Brain pericyte (primary cell): ENCODE measurements around the gene SERPINB8.
"Not testable (repeated sequence)": the region's sequence is repeated elsewhere in the genome, so short reads cannot be mapped to it uniquely, and the experiment has no call there.

Source experiments
- DNase-seq: peaks from one replicate; pipeline ENCODE4 v3.0.0-alpha.2; 2012; ENCODE audit warnings: low read depth, low spot score

Gene SERPINB8, protein sequence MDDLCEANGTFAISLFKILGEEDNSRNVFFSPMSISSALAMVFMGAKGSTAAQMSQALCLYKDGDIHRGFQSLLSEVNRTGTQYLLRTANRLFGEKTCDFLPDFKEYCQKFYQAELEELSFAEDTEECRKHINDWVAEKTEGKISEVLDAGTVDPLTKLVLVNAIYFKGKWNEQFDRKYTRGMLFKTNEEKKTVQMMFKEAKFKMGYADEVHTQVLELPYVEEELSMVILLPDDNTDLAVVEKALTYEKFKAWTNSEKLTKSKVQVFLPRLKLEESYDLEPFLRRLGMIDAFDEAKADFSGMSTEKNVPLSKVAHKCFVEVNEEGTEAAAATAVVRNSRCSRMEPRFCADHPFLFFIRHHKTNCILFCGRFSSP

GRCh38 chr18:63969942-63970808 is at the start of gene SERPINB8:
TSS of gene SERPINB8 (plus strand) at chr18:63970081. CDS start at chr18:63978309, 8,228 bp downstream.
- DNase-seq, result peak; percentile 59

DNA sequence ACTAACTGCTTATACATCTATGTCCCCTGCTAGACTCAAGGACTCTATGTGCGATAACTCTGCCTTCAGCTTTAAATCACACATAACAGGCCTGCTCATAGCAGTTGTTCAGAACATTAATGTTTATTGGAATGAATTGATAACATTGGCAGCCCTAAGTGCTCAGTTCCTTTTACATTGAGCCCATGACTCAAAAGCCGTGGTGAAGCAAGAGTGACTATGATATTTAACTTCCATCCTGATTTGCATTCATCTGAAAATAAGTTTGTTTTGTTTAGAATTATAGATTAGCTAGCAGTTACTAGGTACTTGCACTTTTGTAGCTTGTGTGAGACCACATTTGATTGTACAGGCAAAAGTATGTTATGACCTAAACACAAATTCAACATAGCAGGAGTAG is 47.8 kb upstream of the SERPINB8 start:
- no peak for DNase-seq

- no peak for DNase-seq
Observed at GRCh38 chr18:63924551-63924950, 45.3 kb upstream of the SERPINB8 start.

DNA sequence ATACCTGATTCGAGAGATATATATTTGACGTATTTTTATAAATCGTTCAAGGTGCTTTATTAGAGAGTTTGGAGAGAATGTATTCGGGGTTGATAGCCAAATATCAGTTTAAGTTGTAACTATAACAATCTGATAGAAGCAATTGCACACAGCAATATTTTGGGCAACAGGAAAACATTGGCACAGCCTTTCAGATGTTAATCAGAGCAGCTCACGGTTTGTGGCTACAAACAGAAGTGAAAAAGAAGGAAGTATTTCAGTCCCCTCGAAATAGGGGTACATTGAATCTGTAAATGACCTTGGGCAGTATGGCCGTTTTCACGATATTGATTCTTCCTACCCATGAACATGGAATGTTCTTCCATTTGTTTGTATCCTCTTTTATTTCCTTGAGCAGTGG is 41.5 kb upstream of the SERPINB8 start:
- no peak for DNase-seq

DNA sequence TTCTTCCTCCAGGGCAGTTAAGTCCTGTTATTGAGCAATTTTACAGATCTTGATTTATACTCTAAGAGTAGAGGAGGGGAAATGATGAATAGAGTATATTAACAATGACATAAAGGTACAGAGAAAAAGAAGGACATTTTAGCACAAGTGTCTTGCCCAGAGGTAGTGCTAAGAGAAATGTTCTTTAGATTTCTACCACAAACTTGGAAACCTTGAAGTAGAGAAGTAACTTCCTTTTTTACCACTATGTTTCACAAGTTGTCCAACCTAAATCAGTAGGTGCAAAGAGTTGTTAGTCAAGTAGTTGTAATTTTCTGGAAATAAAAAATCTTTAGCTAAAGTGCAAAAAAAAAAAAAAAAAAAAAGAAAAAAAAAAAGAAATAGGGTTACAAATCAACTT is 40.5 kb upstream of the SERPINB8 start:
- not testable (repeated sequence) for DNase-seq

DNA sequence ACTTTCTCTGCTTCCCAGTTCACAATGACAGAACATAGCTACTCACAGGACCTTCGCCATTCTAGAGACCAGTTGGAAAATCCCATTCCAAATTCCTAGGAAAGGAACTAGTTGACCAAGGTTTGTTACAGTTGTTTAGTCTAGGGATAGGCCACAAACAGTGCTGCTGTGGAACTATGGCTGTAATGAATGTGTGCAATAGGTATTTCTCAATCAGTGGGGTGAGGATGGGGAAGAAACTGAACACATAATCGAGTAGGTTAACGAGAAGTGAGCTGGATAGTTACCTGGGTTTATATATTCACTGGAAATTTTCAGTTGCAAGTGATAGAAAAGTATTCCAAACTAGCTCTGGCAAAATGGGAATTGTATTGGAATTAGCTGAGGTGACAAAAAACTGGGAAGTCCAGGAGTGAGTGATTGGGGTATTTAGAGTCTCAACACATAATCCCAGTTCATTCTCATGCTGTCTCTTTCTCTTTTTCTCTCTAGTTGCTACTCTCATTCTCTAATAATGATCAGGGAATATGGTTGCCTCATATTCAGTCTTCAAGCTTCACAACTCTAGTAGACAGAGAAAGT is 39.0 kb upstream of the SERPINB8 start:
- DNase-seq, result no peak

DNA sequence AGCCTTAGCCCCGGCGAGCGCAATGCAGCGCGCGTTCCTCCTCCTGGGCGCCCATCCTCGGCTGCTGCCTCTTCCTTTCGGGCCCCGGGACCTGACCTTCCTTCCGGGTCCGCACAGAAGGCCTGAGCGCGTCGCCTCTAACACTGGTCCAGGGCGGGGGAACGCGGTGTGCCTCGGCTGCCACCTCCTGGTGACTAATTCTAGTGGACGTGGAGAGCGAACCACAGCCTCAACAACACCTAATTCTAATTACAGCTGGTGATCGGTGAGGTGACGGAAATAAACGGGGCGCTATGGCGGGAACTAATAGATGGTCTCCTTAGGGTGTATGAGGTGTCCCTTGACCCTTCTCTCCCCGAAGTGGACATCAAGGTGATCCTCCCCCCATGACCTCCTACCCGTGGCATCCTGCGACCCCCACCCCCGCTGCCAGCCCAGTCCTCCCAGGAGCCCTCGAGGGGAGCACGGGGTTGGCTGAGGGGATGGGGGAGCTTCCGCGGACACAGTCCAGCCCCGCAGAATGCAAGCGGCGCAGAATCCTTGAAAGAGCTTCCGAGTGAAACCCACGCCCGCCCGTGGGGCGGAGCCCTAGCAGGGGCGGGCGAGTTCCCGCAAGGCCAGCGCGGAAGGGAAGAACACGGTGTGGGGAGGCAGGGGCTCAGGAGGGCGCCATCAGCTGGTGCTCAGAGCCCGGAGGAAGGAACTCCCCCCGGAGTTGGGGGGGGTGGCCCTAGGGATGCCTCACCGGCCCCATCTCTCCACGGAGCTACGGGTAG is 33.5 kb upstream of the SERPINB8 start:
- DNase-seq, result peak; percentile 3

GRCh38 chr18:63936932-63937393 is 32.9 kb upstream of the SERPINB8 start:
- DNase-seq, result no peak

DNA sequence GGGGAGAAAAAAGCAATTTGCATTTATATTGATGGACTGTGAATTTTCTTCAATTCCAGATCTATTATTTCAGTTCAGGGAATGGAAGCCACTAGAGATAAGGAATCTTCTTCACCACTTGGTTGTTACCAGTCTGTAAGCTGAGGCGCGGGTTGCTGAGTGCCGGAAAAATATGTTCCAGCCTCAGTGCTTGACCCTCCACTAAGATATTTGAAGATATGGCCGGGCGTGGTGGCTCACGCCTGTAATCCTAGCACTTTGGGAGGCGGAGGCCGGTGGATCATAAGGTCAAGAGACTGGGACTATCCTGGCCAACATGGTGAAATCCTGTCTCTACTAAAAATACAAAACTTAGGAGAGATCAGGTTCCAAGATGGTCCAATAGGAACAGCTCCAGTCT is 29.9 kb upstream of the SERPINB8 start:
- DNase-seq, result no peak

DNA sequence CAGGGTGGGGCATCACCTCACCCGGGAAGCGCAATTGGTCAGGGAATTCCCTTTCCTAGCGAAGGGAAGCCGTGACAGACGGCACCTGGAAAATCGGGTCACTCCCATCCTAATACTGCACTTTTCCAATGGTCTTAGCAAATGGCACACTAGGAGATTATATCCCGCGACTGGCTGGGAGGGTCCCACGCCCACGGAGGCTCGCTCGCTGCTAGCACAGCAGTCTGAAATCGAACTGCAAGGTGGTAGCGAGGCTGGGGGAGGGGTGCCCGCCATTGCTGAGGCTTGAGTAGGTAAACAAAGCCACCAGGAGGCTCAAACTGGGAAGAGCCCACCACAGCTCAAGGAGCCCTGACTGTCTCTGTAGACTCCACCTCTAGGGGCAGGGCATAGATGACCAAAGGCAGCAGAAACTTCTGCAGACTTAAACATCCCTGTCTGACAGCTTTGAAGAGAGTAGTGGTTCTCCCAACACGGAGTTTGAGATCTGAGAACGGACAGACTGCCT is 29.3 kb upstream of the SERPINB8 start:
- not testable (repeated sequence) for DNase-seq

- no peak for DNase-seq
Observed at GRCh38 chr18:63947051-63947790, 22.7 kb upstream of the SERPINB8 start.

DNA sequence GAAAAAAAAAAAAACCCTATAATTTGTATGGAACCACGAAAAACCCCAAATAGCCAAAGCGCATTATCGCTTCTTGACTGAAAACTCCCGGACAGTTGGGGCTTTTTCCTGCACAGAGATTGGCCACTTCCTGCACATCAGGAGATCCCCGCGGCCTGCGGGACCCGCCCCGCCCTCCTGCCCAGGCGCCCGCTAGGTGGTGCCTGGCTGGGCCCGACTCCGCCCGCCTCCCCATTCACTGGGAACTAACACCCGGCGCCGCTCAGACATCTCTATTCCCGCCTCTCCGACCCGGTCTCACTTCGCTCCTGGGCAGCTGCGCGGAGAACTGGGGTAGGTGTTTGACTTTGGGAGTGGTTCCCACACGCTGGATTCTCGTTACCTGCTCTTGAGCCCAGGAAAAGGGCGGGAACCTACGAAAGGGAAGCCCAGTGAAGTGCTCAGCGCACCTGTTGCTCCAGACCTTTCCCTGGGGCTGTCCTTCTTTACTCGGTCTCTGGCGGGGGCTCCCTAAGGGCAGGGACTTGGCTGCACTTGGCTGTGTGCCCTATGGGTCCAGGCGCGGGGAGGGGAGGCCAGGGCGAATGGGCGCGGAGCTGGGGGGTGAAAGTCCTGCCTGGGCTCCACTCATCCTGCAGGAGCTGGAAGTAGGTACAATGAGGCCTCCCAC is 20.7 kb upstream of the SERPINB8 start, which contains the start of gene HMSD:
Gene HMSD, plus strand, starts transcription at position 234 of the 670 bp plus-strand sequence. CDS start 4,155 bp downstream, outside the sequence.
- DNase-seq, result no peak

DNA sequence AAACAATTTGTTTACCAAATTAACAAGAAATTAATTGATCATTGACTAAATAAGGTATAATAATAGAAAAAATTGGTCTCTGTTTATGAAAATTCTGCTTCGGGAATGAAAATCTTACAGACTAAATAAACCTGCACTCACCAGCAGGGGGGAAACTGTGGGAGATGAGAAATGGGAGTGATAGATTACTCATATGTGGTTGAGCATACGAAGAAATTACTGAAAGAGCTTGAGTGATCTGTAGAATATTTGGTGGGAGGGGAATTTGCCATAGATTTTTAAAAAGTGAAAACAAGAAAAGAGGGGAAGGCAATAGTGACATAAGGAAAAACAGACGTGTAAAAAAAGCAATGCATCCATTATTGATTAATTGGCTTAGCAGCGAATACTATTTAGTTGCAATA is 18.6 kb upstream of the SERPINB8 start:
- DNase-seq, result no peak

DNA sequence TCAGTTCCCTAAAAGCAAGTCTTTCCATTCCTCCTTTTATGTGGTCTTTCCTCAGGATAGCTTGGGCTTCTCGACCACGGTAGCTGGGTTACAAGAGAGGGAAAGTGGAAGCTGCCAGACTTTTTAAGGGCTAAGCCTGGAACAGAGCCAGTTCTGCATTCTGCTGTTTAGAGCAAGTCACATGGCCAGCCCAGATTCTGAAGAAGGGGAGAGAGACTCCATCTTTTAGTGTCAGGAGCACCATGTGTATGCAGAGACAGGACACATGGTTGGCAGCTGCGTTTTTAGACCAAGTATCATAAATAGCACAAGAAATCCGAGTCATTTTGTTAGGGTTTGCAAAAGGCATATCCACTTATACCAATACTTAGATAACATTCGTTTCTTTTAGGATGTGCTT is 16.1 kb upstream of the SERPINB8 start:
- no peak for DNase-seq

DNA sequence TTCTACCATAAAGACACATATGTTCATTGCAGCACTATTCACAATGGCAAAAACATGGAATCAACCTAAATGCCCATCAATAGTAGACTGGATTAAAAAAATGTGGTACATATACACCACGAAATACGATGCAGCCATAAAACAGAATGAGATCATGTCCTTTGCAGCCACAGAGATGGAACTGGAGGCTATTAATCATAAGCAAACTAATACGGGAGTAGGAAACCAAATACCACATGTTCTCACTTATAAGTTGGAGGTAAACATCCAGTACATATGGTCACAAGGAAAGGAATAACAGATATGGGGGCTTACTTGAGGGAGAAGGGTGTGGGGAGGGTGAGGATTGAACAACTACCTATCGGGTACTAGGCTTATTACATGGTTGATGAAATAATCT is 13.1 kb upstream of the SERPINB8 start:
- no peak for DNase-seq

DNA sequence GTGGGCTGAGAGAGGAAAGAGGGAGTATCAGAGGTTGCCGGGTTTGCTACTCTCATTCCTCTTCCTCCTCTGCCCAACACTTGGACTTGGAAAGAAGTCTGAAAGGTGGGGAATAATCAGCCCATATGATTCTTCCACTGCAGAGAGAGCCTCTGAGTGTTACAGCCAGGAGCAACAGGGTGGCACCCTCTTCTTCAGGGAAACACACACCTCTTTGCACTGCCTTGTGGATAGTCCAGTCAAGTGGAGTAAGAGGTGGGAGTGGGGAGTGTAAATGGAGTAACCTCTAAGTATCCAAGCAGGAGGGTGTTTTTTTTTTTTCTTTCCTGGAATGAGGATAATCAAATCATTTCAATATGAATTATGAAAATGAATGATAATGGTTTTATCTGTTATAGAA is 9.0 kb upstream of the SERPINB8 start:
- no peak for DNase-seq

DNA sequence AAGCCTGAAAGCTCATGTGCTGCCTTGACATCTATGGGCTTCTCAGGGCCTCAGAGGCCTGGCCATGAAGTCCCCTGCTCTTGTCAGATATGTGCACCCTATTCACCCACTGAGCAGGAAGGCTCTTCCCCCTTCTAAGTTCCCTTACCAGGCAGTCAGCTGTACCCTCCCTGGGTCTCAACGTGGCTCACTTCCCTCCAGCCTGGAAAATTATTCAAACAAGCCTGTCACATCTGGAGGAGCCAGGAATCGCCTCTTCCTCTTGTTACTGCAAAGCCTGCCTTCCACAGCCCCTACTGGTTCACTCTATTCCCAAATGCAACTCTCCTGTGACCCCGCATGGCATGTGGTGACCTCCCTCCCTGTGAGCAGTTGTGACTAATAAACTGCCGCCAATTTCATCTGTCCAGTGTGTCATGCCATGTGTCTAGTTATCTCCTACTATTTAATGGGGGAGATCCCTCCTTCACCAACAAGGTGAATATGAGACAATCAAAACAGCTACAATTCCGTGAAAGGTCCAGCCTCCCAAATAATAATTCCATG is 8.4 kb upstream of the SERPINB8 start:
- no peak for DNase-seq

- no peak for DNase-seq
Observed at GRCh38 chr18:63962137-63962536, 7.7 kb upstream of the SERPINB8 start.

DNA sequence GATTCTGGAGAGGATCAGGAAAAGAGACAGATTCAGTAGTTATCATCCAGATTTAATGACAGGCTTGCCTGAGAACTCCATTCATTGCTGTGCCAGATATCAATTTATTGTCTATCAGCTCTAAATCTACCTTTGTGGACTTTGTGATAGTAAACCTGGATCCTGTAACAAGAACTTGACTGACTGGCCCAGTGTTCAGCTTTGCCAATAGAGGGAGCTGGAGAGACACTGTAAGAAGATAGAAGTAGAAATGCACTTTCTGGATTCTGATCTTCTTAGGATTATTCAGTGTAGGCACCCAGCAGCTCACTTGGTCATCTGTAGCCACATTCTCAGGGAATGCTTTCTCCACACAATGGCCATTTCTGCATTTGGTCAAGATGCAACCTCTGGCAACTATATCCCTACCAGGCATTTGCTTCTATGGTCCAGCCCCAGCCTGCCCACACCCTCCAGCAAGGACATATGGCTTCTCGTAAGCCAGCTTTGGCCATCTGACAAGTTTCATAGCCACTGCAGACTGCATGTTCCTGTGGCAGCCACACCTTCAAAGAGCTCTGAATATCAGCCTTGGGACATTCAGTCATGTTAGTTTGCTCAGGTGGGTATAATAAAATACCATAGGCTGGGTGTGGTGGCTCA is 6.1 kb upstream of the SERPINB8 start:
- no peak for DNase-seq
